ENCODE measurements around the gene MBD5.
A peak's percentile ranks its signal among the peaks of the same experiment; 100 is the strongest.

The MBD5 gene

GRCh38 chr2:148524519-148524919, 503.6 kb downstream of the MBD5 start:
- Mint-ChIP-seq H3K27me3 (no peaks in the 10 kb centered on the region), H3K36me3 (no peaks in the 10 kb centered on the region), H3K4me3 (peak overlapping the region; percentile 59), H3K9me3 (ENCODE audit: low read depth) (no peaks in the 10 kb centered on the region), H3K27ac (peak overlapping the region; percentile 88), H3K4me1 (ENCODE audit: low read depth) (peaks cover 90% of the 10 kb centered on the region)

- Mint-ChIP-seq H3K27me3 (no peaks in the 10 kb centered on the region), H3K9me3 (ENCODE audit: low read depth) (no peaks in the 10 kb centered on the region), H3K4me1 (ENCODE audit: low read depth) (peaks cover 96% of the 10 kb centered on the region), H3K36me3 (no peaks in the 10 kb centered on the region), H3K4me3 (peak overlapping the region; percentile 59), H3K27ac (peak overlapping the region; percentile 88)
Measured at GRCh38 chr2:148525130-148525529, 504.2 kb downstream of the MBD5 start.

GRCh38 chr2:148526509-148527346, 505.8 kb downstream of the MBD5 start:
- H3K4me1 Mint-ChIP-seq (ENCODE audit: low read depth): peaks cover 96% of the 10 kb centered on the region
- no peaks in the 10 kb centered on the region for H3K9me3 Mint-ChIP-seq (ENCODE audit: low read depth)
- H3K4me3 Mint-ChIP-seq: peak overlapping the region; percentile 80
- H3K27ac Mint-ChIP-seq: peak overlapping the region; percentile 89
- no peaks in the 10 kb centered on the region for H3K36me3 Mint-ChIP-seq
- H3K27me3 Mint-ChIP-seq: no peaks in the 10 kb centered on the region

- Mint-ChIP-seq H3K36me3 (no peaks in the 10 kb centered on the region), H3K4me1 (ENCODE audit: low read depth) (peaks cover 86% of the 10 kb centered on the region), H3K4me3 (peak overlapping the region; percentile 80), H3K9me3 (ENCODE audit: low read depth) (no peaks in the 10 kb centered on the region), H3K27ac (peak overlapping the region; percentile 89), H3K27me3 (no peaks in the 10 kb centered on the region)
Measured at GRCh38 chr2:148527488-148528340, 506.8 kb downstream of the MBD5 start.

- H3K27ac Mint-ChIP-seq: peak overlapping the region; percentile 89
- H3K27me3 Mint-ChIP-seq: no peaks in the 10 kb centered on the region
- no peaks in the 10 kb centered on the region for H3K36me3 Mint-ChIP-seq
- H3K4me1 Mint-ChIP-seq (ENCODE audit: low read depth): peaks cover 84% of the 10 kb centered on the region
- H3K4me3 Mint-ChIP-seq: peak overlapping the region; percentile 80
- H3K9me3 Mint-ChIP-seq (ENCODE audit: low read depth): no peaks in the 10 kb centered on the region
Measured at GRCh38 chr2:148528356-148529064, 507.6 kb downstream of the MBD5 start.

- Mint-ChIP-seq H3K9me3 (ENCODE audit: low read depth) (no peaks in the 10 kb centered on the region), H3K4me1 (ENCODE audit: low read depth) (peaks cover 81% of the 10 kb centered on the region), H3K4me3 (peak overlapping the region; percentile 43), H3K27ac (peak overlapping the region; percentile 77), H3K27me3 (no peaks in the 10 kb centered on the region), H3K36me3 (no peaks in the 10 kb centered on the region)
Measured at GRCh38 chr2:148529745-148530144, 508.9 kb downstream of the MBD5 start.

- Mint-ChIP-seq H3K27ac (peak overlapping the region; percentile 77), H3K27me3 (no peaks in the 10 kb centered on the region), H3K4me3 (no peak overlapping the region), H3K36me3 (no peaks in the 10 kb centered on the region), H3K4me1 (ENCODE audit: low read depth) (peaks cover 80% of the 10 kb centered on the region), H3K9me3 (ENCODE audit: low read depth) (no peaks in the 10 kb centered on the region)
Measured at GRCh38 chr2:148530350-148530749, 509.5 kb downstream of the MBD5 start.

- H3K36me3 Mint-ChIP-seq: no peaks in the 10 kb centered on the region
- peaks cover 75% of the 10 kb centered on the region for H3K4me1 Mint-ChIP-seq (ENCODE audit: low read depth)
- no peaks in the 10 kb centered on the region for H3K9me3 Mint-ChIP-seq (ENCODE audit: low read depth)
- H3K4me3 Mint-ChIP-seq: no peak overlapping the region
- H3K27me3 Mint-ChIP-seq: no peaks in the 10 kb centered on the region
- no peak overlapping the region for H3K27ac Mint-ChIP-seq
Measured at GRCh38 chr2:148531235-148531634, 510.3 kb downstream of the MBD5 start.

GRCh38 chr2:148531669-148532428, 511.0 kb downstream of the MBD5 start:
- H3K4me3 Mint-ChIP-seq: no peak overlapping the region
- no peaks in the 10 kb centered on the region for H3K27me3 Mint-ChIP-seq
- H3K9me3 Mint-ChIP-seq (ENCODE audit: low read depth): no peaks in the 10 kb centered on the region
- H3K4me1 Mint-ChIP-seq (ENCODE audit: low read depth): peaks cover 70% of the 10 kb centered on the region
- no peak overlapping the region for H3K27ac Mint-ChIP-seq
- H3K36me3 Mint-ChIP-seq: no peaks in the 10 kb centered on the region

GRCh38 chr2:148533004-148533403, 512.1 kb downstream of the MBD5 start:
- H3K4me3 Mint-ChIP-seq: no peak overlapping the region
- H3K36me3 Mint-ChIP-seq: no peaks in the 10 kb centered on the region
- peaks cover 64% of the 10 kb centered on the region for H3K4me1 Mint-ChIP-seq (ENCODE audit: low read depth)
- peak overlapping the region; percentile 61 for H3K27ac Mint-ChIP-seq
- no peaks in the 10 kb centered on the region for H3K27me3 Mint-ChIP-seq
- no peaks in the 10 kb centered on the region for H3K9me3 Mint-ChIP-seq (ENCODE audit: low read depth)

GRCh38 chr2:148533685-148534084, 512.8 kb downstream of the MBD5 start:
- Mint-ChIP-seq H3K9me3 (ENCODE audit: low read depth) (no peaks in the 10 kb centered on the region), H3K4me3 (no peak overlapping the region), H3K27me3 (no peaks in the 10 kb centered on the region), H3K27ac (no peak overlapping the region), H3K36me3 (no peaks in the 10 kb centered on the region), H3K4me1 (ENCODE audit: low read depth) (peaks cover 64% of the 10 kb centered on the region)

GRCh38 chr2:148534416-148535204, 513.7 kb downstream of the MBD5 start:
- no peak overlapping the region for H3K4me3 Mint-ChIP-seq
- H3K9me3 Mint-ChIP-seq (ENCODE audit: low read depth): no peaks in the 10 kb centered on the region
- H3K36me3 Mint-ChIP-seq: no peaks in the 10 kb centered on the region
- H3K4me1 Mint-ChIP-seq (ENCODE audit: low read depth): peaks cover 62% of the 10 kb centered on the region
- no peak overlapping the region for H3K27ac Mint-ChIP-seq
- H3K27me3 Mint-ChIP-seq: no peaks in the 10 kb centered on the region

- peak overlapping the region; percentile 70 for H3K27ac Mint-ChIP-seq
Measured at GRCh38 chr2:148538375-148538774, 517.5 kb downstream of the MBD5 start.

More at GRCh38 chr2:148538375-148538774, 517.5 kb downstream of the MBD5 start:
- Mint-ChIP-seq H3K36me3 (no peaks in the 10 kb centered on the region), H3K27me3 (no peaks in the 10 kb centered on the region), H3K4me1 (ENCODE audit: low read depth) (peaks cover 63% of the 10 kb centered on the region), H3K9me3 (ENCODE audit: low read depth) (no peaks in the 10 kb centered on the region), H3K4me3 (no peak overlapping the region)
